Activated CD8-positive, alpha-beta T cell treated with anti-CD3 and anti-CD28 coated beads for 36 hours (primary cell): ENCODE results near the gene KDM2B. TPM values are rescaled to one million over a fixed set of nuclear protein-coding genes. Genes with fewer than 3 reads are reported as not detected.

Experiments used
- ATAC-seq: fragments of 200-7000 bp; cut with Tn5 transposase; one replicate; pipeline ENCODE4 v1.10.0; 2021; ENCODE audit warnings: mild to moderate bottlenecking, moderate library complexity
- CTCF ChIA-PET: fragments of 350-600 bp; sonication (Branson Sonifier 250); formaldehyde crosslinking; loops from one replicate; lab custom pipeline; 2021; ENCODE audit warnings: antibody characterized with exemption; lab: Charles Lee
- POLR2A ChIA-PET: fragments of 350-600 bp; sonication (Branson Sonifier 250); formaldehyde crosslinking; loops from one replicate; lab custom pipeline; 2021; ENCODE audit warnings: antibody characterized with exemption; lab: Charles Lee
- DNase-seq: peaks from one replicate; pipeline ENCODE4 v3.0.0-alpha.2; 2020
- H3K27ac Mint-ChIP-seq: one replicate; pipeline ENCODE4 v1.8.0; 2021; ENCODE audit warnings: mild to moderate bottlenecking, mixed read lengths
- H3K27me3 Mint-ChIP-seq: one replicate; pipeline ENCODE4 v1.8.0; 2021; ENCODE audit warnings: mixed read lengths
- H3K36me3 Mint-ChIP-seq: one replicate; pipeline ENCODE4 v1.8.0; 2021; ENCODE audit warnings: low read depth, mixed read lengths
- H3K4me1 Mint-ChIP-seq: one replicate; pipeline ENCODE4 v1.8.0; 2021; ENCODE audit warnings: low read depth, mixed read lengths
- H3K4me3 Mint-ChIP-seq: one replicate; pipeline ENCODE4 v1.8.0; 2021; ENCODE audit warnings: mild to moderate bottlenecking, moderate library complexity, mixed read lengths
- H3K9me3 Mint-ChIP-seq: one replicate; pipeline ENCODE4 v1.8.0; 2021; ENCODE audit warnings: mixed read lengths
- intact Hi-C: fragments of 100-400 bp; cut with micrococcal nuclease; formaldehyde crosslinking; loops from one replicate; pipeline ENCODE4 v1.10.0; 2022
- total RNA-seq, 2 experiments: library from RNA; stranded (reverse); gene quantifications; one replicate each; pipeline ENCODE4 v1.2.3, GENCODE V29; 2021
- TF ChIP-seq, protein P1 (sequence below): fragments of 200-600 bp; IDR thresholded peaks from one replicate; pipeline ENCODE4 v1.8.0; 2022; ENCODE audit warnings: antibody characterized with exemption, mild to moderate bottlenecking

Gene KDM2B
- total RNA-seq, 2 experiments from 2014 or later: 61.0 to 61.7 TPM

DNA sequence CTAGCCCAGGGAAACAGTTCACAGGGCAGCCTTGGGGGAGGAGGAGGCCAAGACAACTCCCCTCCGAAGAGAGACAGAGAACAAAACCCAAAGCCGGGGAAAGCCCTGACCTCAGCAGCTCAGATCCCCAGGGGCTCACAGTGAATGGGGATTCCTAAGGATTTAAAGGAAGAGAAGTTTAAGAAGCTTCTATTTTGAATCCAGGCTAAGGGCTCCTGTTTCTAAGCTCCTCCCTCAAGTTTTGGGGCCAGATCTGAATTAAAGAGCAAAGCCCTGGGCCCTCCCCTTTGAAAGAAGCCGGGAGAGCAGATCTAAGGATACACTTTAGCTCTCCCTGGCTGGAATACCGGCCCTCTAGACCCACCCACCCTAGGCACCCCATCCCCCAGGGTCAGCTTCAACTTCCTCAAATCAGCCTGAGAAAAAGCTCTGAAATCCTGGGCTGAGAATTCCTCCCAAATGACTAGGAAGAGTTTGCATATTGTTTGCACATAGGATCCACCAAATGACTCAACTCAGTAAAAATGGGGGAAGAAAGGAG, 3.9 kb downstream of the KDM2B start:
- ChIA-PET POLR2A (interaction anchor here (0.7 to 1.7 kb wide), 2 partner anchors 48 to 95 kb away, joined by 3 read pairs; no protein-coding TSS in a partner anchor), CTCF (interaction anchor here (0.8 to 1.8 kb wide), 11 partner anchors 13 to 98 kb away, joined by 3 to 5 read pairs (median 3); no protein-coding TSS in a partner anchor)
- Mint-ChIP-seq H3K9me3 (no peaks in the 10 kb centered on the region), H3K4me3 (peak overlapping the region; percentile 43), H3K27ac (no peak overlapping the region), H3K27me3 (no peaks in the 10 kb centered on the region), H3K4me1 (peaks cover 25% of the 10 kb centered on the region), H3K36me3 (peaks cover 12% of the 10 kb centered on the region)
- intact Hi-C loops: no loop called here
- ATAC-seq (no peak), DNase-seq (no peak)
- TF ChIP-seq, protein P1, sequence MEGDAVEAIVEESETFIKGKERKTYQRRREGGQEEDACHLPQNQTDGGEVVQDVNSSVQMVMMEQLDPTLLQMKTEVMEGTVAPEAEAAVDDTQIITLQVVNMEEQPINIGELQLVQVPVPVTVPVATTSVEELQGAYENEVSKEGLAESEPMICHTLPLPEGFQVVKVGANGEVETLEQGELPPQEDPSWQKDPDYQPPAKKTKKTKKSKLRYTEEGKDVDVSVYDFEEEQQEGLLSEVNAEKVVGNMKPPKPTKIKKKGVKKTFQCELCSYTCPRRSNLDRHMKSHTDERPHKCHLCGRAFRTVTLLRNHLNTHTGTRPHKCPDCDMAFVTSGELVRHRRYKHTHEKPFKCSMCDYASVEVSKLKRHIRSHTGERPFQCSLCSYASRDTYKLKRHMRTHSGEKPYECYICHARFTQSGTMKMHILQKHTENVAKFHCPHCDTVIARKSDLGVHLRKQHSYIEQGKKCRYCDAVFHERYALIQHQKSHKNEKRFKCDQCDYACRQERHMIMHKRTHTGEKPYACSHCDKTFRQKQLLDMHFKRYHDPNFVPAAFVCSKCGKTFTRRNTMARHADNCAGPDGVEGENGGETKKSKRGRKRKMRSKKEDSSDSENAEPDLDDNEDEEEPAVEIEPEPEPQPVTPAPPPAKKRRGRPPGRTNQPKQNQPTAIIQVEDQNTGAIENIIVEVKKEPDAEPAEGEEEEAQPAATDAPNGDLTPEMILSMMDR: no peak

DNA sequence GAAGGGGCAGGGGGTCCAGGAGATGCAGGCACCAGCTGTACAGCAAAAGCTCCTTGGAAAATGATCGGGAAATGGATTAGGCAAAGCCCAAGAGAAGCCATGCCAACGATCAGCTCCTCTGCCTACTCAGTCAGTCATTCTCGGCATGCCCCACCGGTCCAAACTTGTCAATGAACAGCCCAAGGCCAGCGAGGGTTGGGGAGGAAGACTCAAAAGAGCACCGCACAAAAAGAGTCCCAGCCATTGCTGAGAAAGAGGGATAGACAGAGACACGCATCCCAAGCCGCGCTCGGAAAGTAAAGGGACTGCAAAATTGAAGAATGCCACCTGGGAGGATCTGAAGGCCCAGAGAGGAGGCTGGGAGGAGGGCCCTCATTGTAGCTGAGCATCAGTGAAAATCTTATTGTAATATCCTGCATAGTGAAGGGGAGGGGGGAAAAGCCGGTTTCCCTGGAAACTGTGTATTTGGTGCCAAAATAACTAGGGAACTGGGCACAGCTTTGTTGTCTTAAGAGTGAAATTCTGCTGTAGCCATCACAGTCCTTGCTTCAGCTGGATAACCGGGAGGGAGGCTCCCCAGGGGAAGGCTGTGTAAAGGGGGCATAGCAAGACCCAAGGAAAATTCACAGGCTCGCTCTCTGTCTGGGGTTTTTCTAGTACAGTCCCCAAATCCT, 4.7 kb downstream of the KDM2B start:
- Mint-ChIP-seq H3K27me3 (no peaks in the 10 kb centered on the region), H3K4me3 (no peak overlapping the region), H3K9me3 (no peaks in the 10 kb centered on the region), H3K27ac (no peak overlapping the region), H3K36me3 (peaks cover 12% of the 10 kb centered on the region), H3K4me1 (peaks cover 17% of the 10 kb centered on the region)
- POLR2A ChIA-PET: interaction anchor here (0.5 to 1.7 kb wide), 4 partner anchors 12 to 438 kb away, joined by 3 to 4 read pairs (median 3); no protein-coding TSS in a partner anchor
- intact Hi-C loops: no loop called here
- TF ChIP-seq, protein P1: no peak
- DNase-seq: no peak
- CTCF ChIA-PET: interaction anchor here (0.9 to 1.6 kb wide), 7 partner anchors 9 to 97 kb away, joined by 3 to 5 read pairs (median 3); no protein-coding TSS in a partner anchor
- ATAC-seq: no peak

DNA sequence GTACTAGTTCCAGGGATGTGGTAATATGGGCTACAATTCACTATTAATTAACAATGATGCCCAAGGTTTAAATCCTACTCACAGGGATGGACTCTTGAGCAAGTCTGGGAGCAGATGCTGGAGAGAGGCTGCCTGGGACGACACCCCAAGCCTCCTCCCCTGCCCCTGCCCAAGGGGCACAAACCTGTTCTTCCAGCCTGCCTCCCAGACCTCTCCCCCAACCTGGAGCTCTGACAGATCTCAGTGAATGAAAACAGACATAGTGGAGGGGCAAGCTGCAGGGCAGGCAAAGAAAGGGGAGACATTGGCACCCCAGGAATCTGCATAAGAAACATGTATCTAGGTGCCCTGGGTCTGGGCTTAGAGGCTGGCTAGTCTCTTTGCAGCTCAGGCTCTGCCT, 5.8 kb downstream of the KDM2B start:
- ChIA-PET CTCF (interaction anchor here (0.9 to 1.3 kb wide), 5 partner anchors 11 to 96 kb away, joined by 3 to 6 read pairs (median 4); no protein-coding TSS in a partner anchor), POLR2A (interaction anchor here (0.5 to 1.9 kb wide), 3 partner anchors 11 to 228 kb away, joined by 3 to 5 read pairs (median 3); no protein-coding TSS in a partner anchor)
- H3K27ac Mint-ChIP-seq: no peak overlapping the region
- TF ChIP-seq, protein P1: no peak
- H3K27me3 Mint-ChIP-seq: no peaks in the 10 kb centered on the region
- DNase-seq (no peak), ATAC-seq (no peak)
- H3K36me3 Mint-ChIP-seq: peaks cover 21% of the 10 kb centered on the region
- no peak overlapping the region for H3K4me3 Mint-ChIP-seq
- intact Hi-C loops: no loop called here
- H3K4me1 Mint-ChIP-seq: peaks cover 12% of the 10 kb centered on the region
- H3K9me3 Mint-ChIP-seq: no peaks in the 10 kb centered on the region

DNA sequence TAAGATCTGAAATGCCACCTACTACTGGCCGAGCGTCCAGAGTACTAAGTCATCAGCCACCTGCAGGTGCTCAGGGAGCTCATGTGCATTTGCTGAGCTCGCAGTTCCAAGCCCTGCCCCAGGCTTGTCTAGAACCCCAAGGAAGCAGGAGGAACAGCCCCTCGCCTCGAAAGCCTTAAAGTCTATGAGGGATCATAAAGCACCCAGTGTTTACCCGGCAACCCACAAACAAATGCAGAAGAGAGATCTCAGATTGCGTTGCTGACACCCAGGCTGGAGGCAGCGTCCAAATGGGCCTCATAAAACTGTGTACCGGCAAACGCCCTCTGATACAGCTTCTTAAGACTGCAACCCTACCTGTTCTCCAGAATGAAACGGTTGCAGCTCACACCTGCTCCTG, 6.8 kb downstream of the KDM2B start:
- H3K4me1 Mint-ChIP-seq: peaks cover 12% of the 10 kb centered on the region
- TF ChIP-seq, protein P1: no peak
- peak overlapping the region; percentile 7 for H3K27ac Mint-ChIP-seq
- intact Hi-C loops: no loop called here
- ATAC-seq (no peak), DNase-seq (no peak)
- no peak overlapping the region for H3K4me3 Mint-ChIP-seq
- H3K9me3 Mint-ChIP-seq: no peaks in the 10 kb centered on the region
- H3K36me3 Mint-ChIP-seq: peaks cover 21% of the 10 kb centered on the region
- no peaks in the 10 kb centered on the region for H3K27me3 Mint-ChIP-seq
- POLR2A ChIA-PET: interaction anchor here (1.9 kb wide), 1 partner anchor 10 kb away, joined by 5 read pairs; no protein-coding TSS in a partner anchor
- CTCF ChIA-PET: interaction anchor here (1.0 to 1.3 kb wide), 2 partner anchors 46 to 56 kb away, joined by 3 to 4 read pairs; no protein-coding TSS in a partner anchor
